ENCODE data around the gene NRARP. TPM values are rescaled to one million over a fixed set of nuclear protein-coding genes. Genes with fewer than 3 reads are reported as not detected.

NRARP gene
- total and polyA plus RNA-seq, 4 donors = 0.48 to 1.3 (median 0.93) TPM; not detected in 1

DNA sequence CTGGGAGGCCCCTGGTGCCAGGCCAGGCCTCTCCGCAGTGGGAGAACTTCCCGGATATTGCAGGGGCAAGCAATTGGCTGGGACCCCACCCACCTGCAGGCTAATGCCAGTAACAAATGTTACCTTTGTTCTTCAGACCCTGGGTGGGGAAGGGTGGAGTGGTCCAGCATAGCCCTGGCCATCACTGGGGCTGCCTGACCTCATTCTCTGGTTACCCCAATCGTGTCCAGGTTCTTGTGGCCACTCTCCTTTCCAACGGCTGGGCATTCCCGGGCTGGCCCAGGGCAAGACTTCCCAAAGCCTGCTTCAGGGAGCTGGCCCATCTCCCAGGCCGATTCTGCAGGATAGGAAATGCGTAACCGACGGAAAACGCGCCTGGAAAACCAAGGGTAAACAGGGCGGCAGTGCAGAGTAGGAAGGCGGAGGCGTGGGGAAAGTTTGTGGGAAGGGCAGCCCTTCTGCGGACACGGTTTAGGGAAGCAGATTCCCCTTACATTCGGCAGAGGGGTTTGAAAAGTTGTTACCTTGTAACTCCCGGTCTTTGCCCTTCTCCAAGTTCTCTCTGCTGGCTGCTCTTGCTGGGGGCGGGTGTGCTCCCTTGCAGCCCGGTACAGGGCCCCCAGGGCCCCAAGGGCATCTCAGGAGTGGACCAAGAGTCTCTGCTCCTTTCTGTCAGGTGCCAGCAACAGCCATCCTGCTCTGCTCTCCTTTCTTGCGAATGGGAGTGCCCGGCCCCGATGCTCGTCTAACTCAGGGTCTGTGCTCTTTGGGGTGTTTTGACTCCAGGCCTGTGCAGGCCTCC, 3.5 kb downstream of the NRARP start:
- Histone ChIP-seq H3K9ac (ENCODE audit: low read depth in 1 of 2, low read length in 2 of 2) (no peak overlapping the region), H3K27ac (ENCODE audit: low read depth in 1 of 2, low read length in 2 of 2) (peak overlapping the region; percentile 17 to 54), H3K4me1 (ENCODE audit: control insufficient read depth in 4 of 4, insufficient read depth in 4 of 4, low read length in 3 of 4) (peaks cover 14 to 69% (median 37%) of the 10 kb centered on the region in 4 donors), H3K27me3 (ENCODE audit: control insufficient read depth in 4 of 4, insufficient read depth in 4 of 4, low read length in 3 of 4) (peaks cover 0 to 3% (median 0%) of the 10 kb centered on the region in 4 donors), H3K9me3 (ENCODE audit: control insufficient read depth in 4 of 4, low read length in 3 of 4) (no peaks in the 10 kb centered on the region), H3K36me3 (ENCODE audit: control insufficient read depth in 4 of 4, insufficient read depth in 3 of 4, low read depth in 1 of 4, low read length in 3 of 4) (no peaks in the 10 kb centered on the region), H3K4me3 (ENCODE audit: low read depth in 1 of 3, low read length in 3 of 3) (no peak overlapping the region)
- WGBS = 65% methylated on average over 24 of the region's 24 CpGs
- peak; percentile 15 for TF ChIP-seq NR2F2 (IDR thresholded peaks at IDR 0.05)
- no peak for TF ChIP-seq CTCF (IDR thresholded peaks at IDR 0.05; ENCODE audit: low read depth, low read length, missing input control)
- peak; percentile 29 for DNase-seq (ENCODE audit: low spot score)

GRCh38 chr9:137297966-137298365, 4.1 kb downstream of the NRARP start:
- H3K9me3 ChIP-seq (ENCODE audit: control insufficient read depth in 4 of 4, low read length in 3 of 4) = no peaks in the 10 kb centered on the region
- no peak overlapping the region for H3K9ac ChIP-seq (ENCODE audit: low read depth in 1 of 2, low read length in 2 of 2)
- H3K27ac ChIP-seq (ENCODE audit: low read depth in 1 of 2, low read length in 2 of 2) = peak overlapping the region in 1 of 2 donors; percentile 54
- no peak for DNase-seq (ENCODE audit: low spot score)
- 64% methylated on average over 7 of the region's 7 CpGs for WGBS
- H3K27me3 ChIP-seq (ENCODE audit: control insufficient read depth in 4 of 4, insufficient read depth in 4 of 4, low read length in 3 of 4) = peaks cover 0 to 3% (median 0%) of the 10 kb centered on the region in 4 donors
- no peak overlapping the region for H3K4me3 ChIP-seq (ENCODE audit: low read depth in 1 of 3, low read length in 3 of 3)
- H3K4me1 ChIP-seq (ENCODE audit: control insufficient read depth in 4 of 4, insufficient read depth in 4 of 4, low read length in 3 of 4) = peaks cover 14 to 69% (median 35%) of the 10 kb centered on the region in 4 donors
- H3K36me3 ChIP-seq (ENCODE audit: control insufficient read depth in 4 of 4, insufficient read depth in 3 of 4, low read depth in 1 of 4, low read length in 3 of 4) = no peaks in the 10 kb centered on the region
- TF ChIP-seq SP1 (IDR thresholded peaks at IDR 0.05) = no peak
- no peak for TF ChIP-seq HNF4G (IDR thresholded peaks at IDR 0.05)

- 50% methylated on average over 24 of the region's 24 CpGs for WGBS
- Histone ChIP-seq H3K36me3 (ENCODE audit: control insufficient read depth in 4 of 4, insufficient read depth in 3 of 4, low read depth in 1 of 4, low read length in 3 of 4) (no peaks in the 10 kb centered on the region), H3K9ac (ENCODE audit: low read depth in 1 of 2, low read length in 2 of 2) (no peak overlapping the region), H3K27me3 (ENCODE audit: control insufficient read depth in 4 of 4, insufficient read depth in 4 of 4, low read length in 3 of 4) (peaks cover 0 to 3% (median 0%) of the 10 kb centered on the region in 4 donors), H3K9me3 (ENCODE audit: control insufficient read depth in 4 of 4, low read length in 3 of 4) (no peaks in the 10 kb centered on the region), H3K4me3 (ENCODE audit: low read depth in 1 of 3, low read length in 3 of 3) (no peak overlapping the region), H3K4me1 (ENCODE audit: control insufficient read depth in 4 of 4, insufficient read depth in 4 of 4, low read length in 3 of 4) (peaks cover 14 to 64% (median 32%) of the 10 kb centered on the region in 4 donors), H3K27ac (ENCODE audit: low read depth in 1 of 2, low read length in 2 of 2) (peak overlapping the region; percentile 74 to 87)
- TF ChIP-seq RXRA (IDR thresholded peaks at IDR 0.05) (peak; percentile 23 to 32), FOXA1 (IDR thresholded peaks at IDR 0.05) (no peak), EGR1 (IDR thresholded peaks at IDR 0.05; ENCODE audit: low read depth in 2 of 2) (no peak), CTCF (IDR thresholded peaks at IDR 0.05; ENCODE audit: low read depth, low read length, missing input control) (no peak), GABPA (IDR thresholded peaks at IDR 0.05 in 1 of 2, conservative IDR thresholded peaks at IDR 0.05 in 1 of 2) (no peak), NR2F2 (IDR thresholded peaks at IDR 0.05) (peak; percentile 91), RAD21 (IDR thresholded peaks at IDR 0.05) (no peak)
- DNase-seq (ENCODE audit: low spot score) = no peak
Observed at GRCh38 chr9:137296670-137297664, 5.1 kb downstream of the NRARP start.

All from liver (tissue), 9 donors.